Activated T-helper 1 cell treated with anti-CD3 and anti-CD28 coated beads, Interleukin-2, amount 50 U/mL, for 16 hours (primary cell): ENCODE measurements around the gene OTOR.

Experiments
- DNase-seq, 2 donors: peaks; one replicate each; pipeline ENCODE4 v3.0.0-alpha.2; 2020; ENCODE audit warnings: low read depth in 1 of 2, low spot score in 1 of 2

The OTOR gene

GRCh38 chr20:16747291-16747811 lies 807 bp upstream of the OTOR start:
- no peak for DNase-seq

- no peak for DNase-seq
Observed at GRCh38 chr20:16749573-16749972, 1.4 kb downstream of the OTOR start.

- DNase-seq = no peak
Observed at GRCh38 chr20:16752082-16752481, 3.9 kb downstream of the OTOR start.

- no peak for DNase-seq
Observed at GRCh38 chr20:16752901-16753300, 4.7 kb downstream of the OTOR start.

GRCh38 chr20:16758454-16759180 lies 10.5 kb downstream of the OTOR start:
- no peak for DNase-seq

GRCh38 chr20:16759181-16759563 lies 11.0 kb downstream of the OTOR start:
- no peak for DNase-seq

- DNase-seq = no peak
Observed at GRCh38 chr20:16760431-16761304, 12.5 kb downstream of the OTOR start.

GRCh38 chr20:16761305-16761829 lies 13.2 kb downstream of the OTOR start:
- DNase-seq = peak in 1 of 2 donors; percentile 2

- no peak for DNase-seq
Observed at GRCh38 chr20:16764560-16764959, 16.4 kb downstream of the OTOR start.

- no peak for DNase-seq
Observed at GRCh38 chr20:16771213-16771612, 23.1 kb downstream of the OTOR start.

- DNase-seq = no peak
Observed at GRCh38 chr20:16775961-16776360, 27.8 kb downstream of the OTOR start.

- no peak for DNase-seq
Observed at GRCh38 chr20:16777126-16777525, 29.0 kb downstream of the OTOR start.

- no peak for DNase-seq
Observed at GRCh38 chr20:16778159-16778558, 30.0 kb downstream of the OTOR start.

- DNase-seq = no peak
Observed at GRCh38 chr20:16781496-16781895, 33.3 kb downstream of the OTOR start.

GRCh38 chr20:16785226-16785625 lies 37.1 kb downstream of the OTOR start:
- no peak for DNase-seq
